Coronary artery (tissue), 2 donors: Measurements from ENCODE around the gene TYW1.
A peak's percentile ranks its signal among the peaks of the same experiment; 100 is the strongest.
"Not testable (repeated sequence)": the region's sequence is repeated elsewhere in the genome, so short reads cannot be mapped to it uniquely, and the experiment has no call there.

Experiments used
- DNase-seq: peaks from one replicate; pipeline ENCODE4 v3.0.0-alpha.2; 2017; ENCODE audit warnings: low spot score
- H3K27ac ChIP-seq, 2 donors: fragments of 200-600 bp; sonication (generic); one replicate each; pipeline ENCODE4 v1.5.1; 2016 to 2019
- H3K4me3 ChIP-seq: fragments of 200-600 bp; sonication (generic); 2 replicates; pipeline ENCODE4 v1.5.1; 2016; ENCODE audit warnings: mild to moderate bottlenecking, moderate library complexity
- TF ChIP-seq, protein P1 (sequence below): fragments of 200-600 bp; sonication (generic); IDR thresholded peaks from one replicate; pipeline ENCODE4 v1.5.1; 2019; ENCODE audit warnings: antibody characterized with exemption

The TYW1 gene

DNA sequence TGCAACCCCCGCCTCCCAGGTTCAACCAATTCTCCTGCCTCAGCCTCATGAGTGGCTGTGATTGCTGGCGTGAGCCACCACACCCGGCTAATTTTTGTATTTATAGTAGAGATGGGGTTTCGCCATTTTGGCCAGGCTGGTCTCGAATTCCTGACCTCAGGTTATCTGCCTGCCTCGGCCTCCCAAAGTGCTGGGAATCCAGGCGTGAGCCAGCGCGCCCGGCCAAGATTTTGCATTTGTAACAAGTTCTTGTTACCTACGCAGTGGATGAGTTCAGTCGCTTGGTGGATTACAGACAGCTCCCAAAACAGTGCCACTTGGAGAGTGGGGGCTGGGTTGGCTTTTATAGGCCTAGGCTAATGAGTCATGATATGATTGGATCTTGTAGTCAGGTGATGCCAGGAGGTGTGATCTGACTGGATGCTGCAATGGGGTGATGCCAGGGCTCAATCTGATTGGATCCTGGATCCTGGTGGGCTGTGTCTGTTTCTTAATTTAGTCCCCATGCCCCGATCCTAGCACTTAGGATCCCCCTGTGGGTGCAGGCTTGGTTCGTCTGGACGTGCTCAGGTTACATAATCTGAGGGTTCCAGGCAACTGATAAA is 21.5 kb upstream of the TYW1 start:
- Histone ChIP-seq H3K4me3 (no peak overlapping the region), H3K27ac (no peak overlapping the region)
- DNase-seq: no peak
- TF ChIP-seq, protein P1, sequence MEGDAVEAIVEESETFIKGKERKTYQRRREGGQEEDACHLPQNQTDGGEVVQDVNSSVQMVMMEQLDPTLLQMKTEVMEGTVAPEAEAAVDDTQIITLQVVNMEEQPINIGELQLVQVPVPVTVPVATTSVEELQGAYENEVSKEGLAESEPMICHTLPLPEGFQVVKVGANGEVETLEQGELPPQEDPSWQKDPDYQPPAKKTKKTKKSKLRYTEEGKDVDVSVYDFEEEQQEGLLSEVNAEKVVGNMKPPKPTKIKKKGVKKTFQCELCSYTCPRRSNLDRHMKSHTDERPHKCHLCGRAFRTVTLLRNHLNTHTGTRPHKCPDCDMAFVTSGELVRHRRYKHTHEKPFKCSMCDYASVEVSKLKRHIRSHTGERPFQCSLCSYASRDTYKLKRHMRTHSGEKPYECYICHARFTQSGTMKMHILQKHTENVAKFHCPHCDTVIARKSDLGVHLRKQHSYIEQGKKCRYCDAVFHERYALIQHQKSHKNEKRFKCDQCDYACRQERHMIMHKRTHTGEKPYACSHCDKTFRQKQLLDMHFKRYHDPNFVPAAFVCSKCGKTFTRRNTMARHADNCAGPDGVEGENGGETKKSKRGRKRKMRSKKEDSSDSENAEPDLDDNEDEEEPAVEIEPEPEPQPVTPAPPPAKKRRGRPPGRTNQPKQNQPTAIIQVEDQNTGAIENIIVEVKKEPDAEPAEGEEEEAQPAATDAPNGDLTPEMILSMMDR: no peak

DNA sequence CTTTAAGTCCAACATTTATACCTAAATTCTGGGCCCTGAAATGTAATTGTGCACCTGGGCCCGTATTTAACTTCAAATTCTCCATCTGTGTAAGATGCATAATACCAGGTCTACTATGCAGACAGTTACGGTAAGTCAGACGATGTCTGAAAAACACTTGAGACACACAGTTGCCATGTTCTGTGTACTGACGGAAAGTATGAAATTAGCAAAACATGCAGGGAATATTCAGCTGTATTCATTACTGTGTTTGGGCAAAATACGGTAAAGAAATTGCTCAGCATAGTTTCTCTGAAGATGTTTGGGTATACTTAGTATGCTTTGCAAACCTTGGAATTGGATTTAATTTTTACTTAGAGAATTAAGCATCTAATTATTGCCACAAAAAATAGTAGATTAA is 18.3 kb upstream of the TYW1 start:
- DNase-seq, H3K4me3 ChIP-seq, H3K27ac ChIP-seq: not testable (repeated sequence)

DNA sequence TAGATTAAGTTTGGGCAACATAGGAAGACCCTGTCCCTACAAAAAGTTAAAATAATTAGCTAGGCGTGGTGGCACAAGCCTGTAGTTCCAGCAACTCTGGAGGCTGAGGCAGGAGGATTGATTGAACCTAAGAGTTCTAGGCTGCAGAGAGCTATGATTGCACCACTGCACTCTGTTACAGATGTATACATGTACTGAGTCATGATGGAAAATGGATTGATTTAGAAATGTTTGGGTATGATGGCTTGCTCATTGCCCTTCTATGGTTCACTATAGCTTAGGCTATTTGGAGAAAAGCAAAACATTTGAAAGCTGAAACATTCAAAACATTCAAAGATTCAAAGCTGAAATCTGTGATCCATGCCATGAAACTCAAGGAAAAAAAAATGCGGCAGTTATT is 17.6 kb upstream of the TYW1 start:
- H3K4me3 ChIP-seq, H3K27ac ChIP-seq, DNase-seq: not testable (repeated sequence)

DNA sequence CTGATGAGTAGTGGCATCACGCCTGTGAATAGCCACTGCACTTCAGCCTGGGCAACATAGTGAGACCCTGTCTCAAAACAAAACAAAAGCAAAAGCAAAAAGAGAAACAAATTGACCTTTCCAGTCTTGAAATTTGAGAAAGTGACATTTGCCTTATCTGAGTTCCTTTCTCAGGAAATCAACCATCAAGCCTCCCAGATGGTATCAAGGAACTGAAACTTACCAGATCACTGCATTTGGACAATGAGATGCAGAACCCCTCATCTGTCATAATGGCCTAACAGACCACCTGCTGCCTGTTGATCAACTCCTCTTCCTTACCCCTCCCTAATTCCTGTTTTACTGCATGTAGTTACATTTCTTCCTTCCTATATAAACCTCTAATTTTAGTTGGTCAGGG is 16.3 kb upstream of the TYW1 start:
- not testable (repeated sequence) for H3K27ac ChIP-seq, H3K4me3 ChIP-seq, DNase-seq

DNA sequence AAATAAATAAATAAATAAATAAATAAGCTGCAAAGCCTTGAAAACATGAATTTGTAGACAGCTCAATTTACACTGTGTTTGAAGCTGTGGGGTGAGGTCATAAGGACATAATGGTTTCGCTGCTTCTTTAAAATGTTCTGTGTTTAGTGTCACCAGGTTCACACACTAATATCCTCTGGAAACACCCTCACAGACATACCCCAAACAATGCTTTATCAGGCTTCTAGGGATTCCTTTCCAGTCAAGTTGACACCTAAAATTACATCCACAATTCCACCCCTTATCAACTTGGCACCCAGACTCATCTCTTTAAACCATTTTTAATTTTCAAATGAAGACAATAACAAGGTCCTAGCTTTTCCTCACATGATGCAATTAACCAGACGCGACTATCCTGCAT is 7.1 kb upstream of the TYW1 start:
- H3K4me3 ChIP-seq: not testable (repeated sequence)

DNA sequence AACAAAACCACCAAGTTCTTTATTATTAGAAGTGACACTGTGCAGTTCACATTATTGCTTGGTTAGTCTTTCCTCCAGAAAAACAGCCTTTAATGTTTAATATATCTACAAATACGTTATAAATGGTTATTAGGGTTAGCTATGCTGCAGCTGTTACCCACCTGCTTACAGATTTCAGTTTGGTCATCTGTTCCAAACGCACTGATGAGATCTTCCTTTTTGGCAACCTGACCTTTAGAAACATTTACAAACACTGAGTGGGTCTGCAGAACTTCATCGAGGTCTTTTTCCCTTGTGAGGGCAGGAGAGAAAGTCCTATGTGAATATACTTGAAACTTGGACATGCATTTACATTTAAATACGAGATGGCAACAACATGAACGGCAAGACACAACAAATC is 2.6 kb upstream of the TYW1 start:
- DNase-seq: not testable (repeated sequence)
- H3K4me3 ChIP-seq: peak overlapping the region; percentile 80
- H3K27ac ChIP-seq: peak overlapping the region; percentile 93 to 97

More for the DNA sequence above, 7.1 kb upstream of the TYW1 start:
- H3K27ac ChIP-seq, DNase-seq: not testable (repeated sequence)

DNA sequence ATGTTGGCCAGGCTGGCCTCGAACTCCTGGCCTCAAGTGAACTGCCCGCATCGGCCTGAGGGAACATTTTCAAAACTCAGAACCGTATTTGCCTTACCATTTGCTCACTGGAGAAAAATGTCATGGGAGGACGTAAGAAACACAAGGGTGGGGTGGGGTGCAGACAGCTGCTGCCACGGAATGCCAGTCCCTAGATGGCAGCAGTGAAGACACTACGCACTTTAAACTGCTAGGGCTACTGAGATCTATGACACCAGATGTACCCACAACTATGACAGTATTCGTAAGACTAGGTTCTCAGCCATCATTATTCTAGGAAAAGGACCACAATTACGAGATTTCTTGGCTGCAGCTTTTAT is 2.0 kb upstream of the TYW1 start:
- DNase-seq: peak; percentile 88
- H3K4me3 ChIP-seq: peak overlapping the region; percentile 80

DNA sequence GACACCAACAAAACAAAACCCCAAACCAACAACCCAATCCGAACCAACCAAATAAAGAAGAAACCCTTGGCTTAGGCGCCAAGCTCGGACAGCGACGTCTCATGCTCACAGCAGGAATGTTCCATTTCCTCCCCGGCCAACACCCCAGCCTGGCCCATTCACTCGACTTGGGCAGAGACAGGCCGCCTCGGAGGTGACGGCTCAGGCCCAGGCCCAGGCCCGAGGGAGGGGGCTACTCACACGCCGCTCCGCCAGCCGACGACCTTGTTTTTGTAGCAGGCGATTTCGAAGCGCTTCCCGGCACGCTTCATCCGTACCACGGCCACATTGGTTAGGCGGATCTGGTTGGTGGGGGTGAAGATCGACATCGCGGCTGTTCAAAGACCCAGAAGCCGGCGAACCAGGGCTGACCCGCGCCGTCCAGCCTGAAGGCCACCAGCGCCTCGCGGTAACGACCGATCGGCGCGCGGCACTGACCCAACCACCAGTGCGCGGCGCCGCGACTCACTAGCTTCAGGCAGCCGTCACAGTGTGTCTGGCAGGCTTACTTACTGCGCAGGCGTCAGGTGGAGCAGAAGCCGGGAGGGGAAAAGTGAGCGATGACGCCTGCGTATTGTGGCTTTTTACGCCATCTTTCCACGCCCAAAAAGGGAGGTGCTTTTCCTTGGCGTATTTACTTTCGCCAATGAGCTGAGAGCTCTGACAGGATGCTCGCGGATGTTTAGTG is 1.4 kb upstream of the TYW1 start, which contains the start of gene SBDS:
TSS of gene SBDS (minus strand) at position 537 of the 727 bp plus-strand sequence. CDS start at position 368, 169 bp downstream.
- Histone ChIP-seq H3K4me3 (peak within 1 kb of the TSS; percentile 80), H3K27ac (peak within 1 kb of the TSS; percentile 93 to 97)
- DNase-seq: peak; percentile 95

More for the DNA sequence above, 2.0 kb upstream of the TYW1 start:
- peak overlapping the region; percentile 93 to 97 for H3K27ac ChIP-seq

DNA sequence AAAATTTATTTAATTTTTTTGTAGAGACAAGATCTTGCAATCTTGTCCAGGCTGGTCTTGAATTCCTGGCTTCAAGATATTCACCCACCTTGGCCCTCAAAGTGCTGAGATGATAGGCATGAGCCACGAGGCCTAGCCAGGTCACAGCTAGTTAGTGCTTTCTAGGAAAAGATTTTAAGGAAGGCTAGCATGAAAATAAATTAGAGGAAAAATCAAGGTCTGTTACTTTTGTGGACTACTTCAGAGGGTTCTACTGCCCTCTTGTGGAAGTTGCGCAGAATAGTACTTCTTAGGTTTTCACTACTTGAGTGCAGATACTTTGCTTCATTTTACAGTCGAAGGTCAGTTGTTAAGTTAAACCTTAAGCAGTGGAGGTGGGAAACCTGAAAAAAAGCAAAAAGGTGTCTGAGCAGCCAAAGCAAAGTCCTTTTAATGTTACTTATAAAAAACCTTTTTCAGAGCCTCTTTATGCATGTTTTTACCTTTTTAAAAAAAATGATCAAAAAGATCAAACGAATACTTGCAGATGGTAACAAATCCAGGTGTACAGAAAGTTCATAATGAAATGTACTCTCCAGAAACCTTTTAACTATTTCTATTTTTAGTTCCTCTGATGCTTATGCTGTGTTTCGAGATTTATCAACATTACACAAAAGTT is 4.1 kb downstream of the TYW1 start:
- H3K27ac ChIP-seq, H3K4me3 ChIP-seq, DNase-seq: not testable (repeated sequence)

DNA sequence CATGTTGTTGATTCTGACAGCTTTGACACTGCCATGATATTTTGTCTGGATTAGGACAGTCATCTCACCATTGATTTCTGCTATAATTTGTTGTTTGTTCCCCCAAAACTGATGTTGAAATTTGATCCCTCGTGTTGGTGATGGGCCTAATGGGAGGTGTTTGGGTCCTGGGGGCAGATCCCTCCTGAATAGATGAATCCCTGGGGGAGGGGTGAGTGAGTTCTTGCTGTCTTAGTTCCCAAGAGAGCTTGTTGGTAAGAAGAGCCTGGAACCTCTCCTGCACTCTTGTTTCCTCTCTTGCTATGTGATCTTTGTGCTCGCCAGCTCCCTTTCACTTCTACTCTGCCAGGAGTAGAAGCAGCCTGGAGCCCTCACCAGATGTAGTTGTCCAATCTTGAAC is 7.5 kb downstream of the TYW1 start:
- DNase-seq, H3K27ac ChIP-seq: not testable (repeated sequence)

DNA sequence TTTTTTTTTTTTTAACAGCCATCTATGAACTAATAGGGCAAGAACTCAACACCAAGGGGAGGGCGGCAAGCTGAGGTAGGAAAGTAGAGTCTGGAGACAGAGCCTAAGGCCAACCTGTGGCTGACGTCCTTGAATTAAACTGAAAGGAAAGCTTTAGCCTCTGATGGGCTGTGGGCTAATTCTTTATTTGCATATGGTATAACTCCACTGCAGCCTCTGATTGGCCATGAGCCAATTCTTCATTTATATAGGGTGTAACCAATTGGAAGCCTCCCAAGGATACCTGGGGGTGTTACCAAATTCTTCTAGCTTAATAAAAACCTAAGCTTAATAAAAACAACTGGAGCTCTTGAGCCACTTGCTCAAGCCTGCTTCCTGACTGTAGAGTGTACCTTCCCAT is 10.3 kb downstream of the TYW1 start:
- TF ChIP-seq, protein P1: no peak
- no peak overlapping the region for H3K27ac ChIP-seq
- H3K4me3 ChIP-seq: no peak overlapping the region
- DNase-seq: no peak

More for the DNA sequence above, 7.5 kb downstream of the TYW1 start:
- not testable (repeated sequence) for H3K4me3 ChIP-seq

DNA sequence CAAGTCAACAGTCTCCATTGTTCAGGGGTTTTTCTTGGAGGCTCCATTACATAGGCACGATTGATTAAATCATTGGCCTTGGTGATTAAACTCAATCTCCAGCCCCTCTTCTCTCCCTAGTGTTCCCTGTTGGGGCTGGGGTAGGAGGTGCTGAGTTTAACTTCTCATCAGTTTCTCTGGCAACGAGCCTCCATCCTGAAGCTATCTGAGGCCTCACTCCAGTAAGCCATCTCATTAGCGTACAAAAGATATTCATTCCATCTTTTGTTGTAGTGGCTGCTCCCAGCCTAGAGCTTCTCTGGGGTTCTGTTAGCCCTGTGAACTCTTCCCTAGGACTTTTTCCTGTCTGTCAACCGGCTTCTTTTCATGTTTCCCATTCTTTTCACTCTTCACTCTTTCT is 11.6 kb downstream of the TYW1 start:
- no peak for DNase-seq
- H3K4me3 ChIP-seq: no peak overlapping the region
- TF ChIP-seq, protein P1: no peak
- H3K27ac ChIP-seq: no peak overlapping the region

DNA sequence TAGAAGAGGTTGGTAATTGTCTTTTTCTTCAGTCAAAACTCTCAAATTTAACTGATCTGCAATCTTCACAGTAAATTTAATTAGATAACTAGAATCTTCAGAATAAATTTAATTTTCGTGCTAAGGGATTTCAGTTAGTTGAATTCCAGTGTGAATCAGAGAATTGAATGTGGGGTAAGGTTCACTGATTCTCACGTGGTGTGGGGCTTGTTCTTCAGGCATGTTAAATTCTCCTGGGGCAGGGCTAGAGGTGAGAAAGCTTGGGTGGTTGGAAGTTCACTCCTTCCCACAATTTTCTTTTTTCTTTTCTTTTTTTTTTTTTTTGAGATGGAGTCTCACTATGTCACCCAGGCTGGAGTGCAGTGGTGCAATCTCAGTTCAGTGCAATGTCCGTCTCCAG is 13.0 kb downstream of the TYW1 start:
- not testable (repeated sequence) for H3K27ac ChIP-seq, H3K4me3 ChIP-seq, DNase-seq

DNA sequence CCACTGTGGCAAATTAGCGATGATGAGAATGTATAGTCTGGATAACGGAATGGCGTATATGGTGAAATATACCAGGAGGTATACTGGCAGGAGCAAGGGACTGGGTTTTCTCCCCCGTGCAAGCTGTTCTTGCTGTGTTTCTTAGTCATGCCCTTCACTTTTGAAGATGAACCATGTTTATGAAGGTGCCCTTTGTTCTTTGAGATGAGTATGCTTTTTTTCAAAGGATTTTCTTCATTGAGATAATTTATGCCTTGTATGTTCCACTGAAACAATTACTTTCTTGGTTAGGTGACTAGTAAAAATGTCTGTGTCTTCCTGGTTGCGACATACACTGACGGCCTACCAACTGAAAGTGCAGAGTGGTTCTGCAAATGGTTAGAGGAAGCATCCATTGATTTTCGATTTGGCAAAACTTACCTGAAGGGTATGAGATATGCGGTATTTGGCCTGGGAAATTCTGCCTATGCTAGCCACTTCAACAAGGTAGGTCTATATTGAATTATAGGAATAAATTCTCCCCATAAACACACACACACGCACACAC is 17.5 kb downstream of the TYW1 start:
- H3K27ac ChIP-seq, DNase-seq, H3K4me3 ChIP-seq: not testable (repeated sequence)

DNA sequence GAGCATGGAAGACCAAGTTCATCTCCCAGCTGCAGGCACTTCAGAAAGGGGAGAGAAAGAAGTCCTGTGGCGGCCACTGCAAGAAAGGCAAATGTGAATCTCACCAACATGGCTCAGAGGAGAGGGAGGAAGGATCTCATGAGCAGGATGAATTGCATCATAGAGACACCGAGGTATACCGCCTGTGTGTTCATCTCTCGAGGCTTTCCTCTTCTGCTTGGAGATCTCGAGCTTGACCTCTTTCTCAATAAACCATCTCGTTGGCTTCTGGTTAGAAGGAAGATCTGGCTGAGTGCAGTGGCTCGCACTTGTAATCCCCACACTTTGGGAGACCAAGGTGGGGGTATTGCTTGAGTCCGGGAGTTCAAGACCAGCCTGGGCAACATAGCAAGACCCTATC is 21.3 kb downstream of the TYW1 start:
- DNase-seq, H3K27ac ChIP-seq, H3K4me3 ChIP-seq: not testable (repeated sequence)
